A673 (cell line): ENCODE results near the gene UGT1A7.

Experiments
- CTCF ChIP-seq: fragments of 300-800, 200-600 bp; sonication (generic); conservative IDR thresholded peaks from 2 replicates; pipeline ENCODE4 v1.5.1; 2017; ENCODE audit warnings: low read depth, mild to moderate bottlenecking, antibody characterized with exemption, low read length, moderate library complexity, mixed read lengths
- EZH2 ChIP-seq: fragments of 200-600 bp; sonication (generic); IDR thresholded peaks from 2 replicates; pipeline ENCODE4 v1.6.1; 2017; ENCODE audit warnings: borderline replicate concordance, low read depth, mild to moderate bottlenecking, mixed read lengths, antibody characterized with exemption, low read length; ENCODE audit not compliant: poor library complexity, severe bottlenecking

- TF ChIP-seq CTCF: no peak
- TF ChIP-seq EZH2: no peak
Observed at GRCh38 chr2:233772153-233772552, 90.5 kb downstream of the UGT1A7 start.
